ENCODE results near the gene RAD51B.
"Not testable (repeated sequence)": the region's sequence is repeated elsewhere in the genome, so short reads cannot be mapped to it uniquely, and the experiment has no call there.

The RAD51B gene

GRCh38 chr14:68289452-68289851 is 469.9 kb downstream of the RAD51B start:
- H3K9me3 ChIP-seq (ENCODE audit: control insufficient read depth in 5 of 5, low read length in 5 of 5); H3K4me3 ChIP-seq (ENCODE audit: low read depth in 1 of 5, low read length in 5 of 5); H3K9ac ChIP-seq (ENCODE audit: low read length in 5 of 5); H3K27ac ChIP-seq (ENCODE audit: low read depth, low read length); H3K27me3 ChIP-seq (ENCODE audit: control insufficient read depth in 5 of 5, insufficient read depth in 4 of 5, low read length in 5 of 5); H3K36me3 ChIP-seq (ENCODE audit: control insufficient read depth in 5 of 5, insufficient read depth in 5 of 5, low read length in 5 of 5): not testable (repeated sequence)
- H3K4me1 ChIP-seq (ENCODE audit: control insufficient read depth in 5 of 5, insufficient read depth in 5 of 5, low read length in 5 of 5): peaks cover 2 to 29% (median 25%) of the 10 kb centered on the region in 5 donors

GRCh38 chr14:68291820-68292219 is 472.2 kb downstream of the RAD51B start:
- H3K9me3 ChIP-seq (ENCODE audit: control insufficient read depth in 5 of 5, low read length in 5 of 5): no peaks in the 10 kb centered on the region
- no peaks in the 10 kb centered on the region for H3K27me3 ChIP-seq (ENCODE audit: control insufficient read depth in 5 of 5, insufficient read depth in 4 of 5, low read length in 5 of 5)
- H3K9ac ChIP-seq (ENCODE audit: low read length in 5 of 5): no peak overlapping the region
- no peak overlapping the region for H3K4me3 ChIP-seq (ENCODE audit: low read depth in 1 of 5, low read length in 5 of 5)
- peaks cover 0 to 22% (median 15%) of the 10 kb centered on the region in 5 donors for H3K4me1 ChIP-seq (ENCODE audit: control insufficient read depth in 5 of 5, insufficient read depth in 5 of 5, low read length in 5 of 5)
- no peaks in the 10 kb centered on the region for H3K36me3 ChIP-seq (ENCODE audit: control insufficient read depth in 5 of 5, insufficient read depth in 5 of 5, low read length in 5 of 5)
- H3K27ac ChIP-seq (ENCODE audit: low read depth, low read length): peak overlapping the region; percentile 28

- Histone ChIP-seq H3K27ac (ENCODE audit: low read depth, low read length) (peak overlapping the region; percentile 34), H3K9ac (ENCODE audit: low read length in 5 of 5) (no peak overlapping the region), H3K27me3 (ENCODE audit: control insufficient read depth in 5 of 5, insufficient read depth in 4 of 5, low read length in 5 of 5) (no peaks in the 10 kb centered on the region), H3K4me1 (ENCODE audit: control insufficient read depth in 5 of 5, insufficient read depth in 5 of 5, low read length in 5 of 5) (peaks cover 0 to 29% (median 18%) of the 10 kb centered on the region in 5 donors), H3K9me3 (ENCODE audit: control insufficient read depth in 5 of 5, low read length in 5 of 5) (no peaks in the 10 kb centered on the region), H3K36me3 (ENCODE audit: control insufficient read depth in 5 of 5, insufficient read depth in 5 of 5, low read length in 5 of 5) (no peaks in the 10 kb centered on the region), H3K4me3 (ENCODE audit: low read depth in 1 of 5, low read length in 5 of 5) (no peak overlapping the region)
Measured at GRCh38 chr14:68292441-68293215, 473.0 kb downstream of the RAD51B start.

GRCh38 chr14:68293404-68293803 is 473.8 kb downstream of the RAD51B start:
- Histone ChIP-seq H3K27ac (ENCODE audit: low read depth, low read length) (peak overlapping the region; percentile 34), H3K9ac (ENCODE audit: low read length in 5 of 5) (no peak overlapping the region), H3K36me3 (ENCODE audit: control insufficient read depth in 5 of 5, insufficient read depth in 5 of 5, low read length in 5 of 5) (no peaks in the 10 kb centered on the region), H3K4me3 (ENCODE audit: low read depth in 1 of 5, low read length in 5 of 5) (no peak overlapping the region), H3K4me1 (ENCODE audit: control insufficient read depth in 5 of 5, insufficient read depth in 5 of 5, low read length in 5 of 5) (peaks cover 0 to 36% (median 19%) of the 10 kb centered on the region in 5 donors), H3K9me3 (ENCODE audit: control insufficient read depth in 5 of 5, low read length in 5 of 5) (no peaks in the 10 kb centered on the region), H3K27me3 (ENCODE audit: control insufficient read depth in 5 of 5, insufficient read depth in 4 of 5, low read length in 5 of 5) (no peaks in the 10 kb centered on the region)

- Histone ChIP-seq H3K27ac (ENCODE audit: low read depth, low read length) (no peak overlapping the region), H3K9ac (ENCODE audit: low read length in 5 of 5) (no peak overlapping the region), H3K27me3 (ENCODE audit: control insufficient read depth in 5 of 5, insufficient read depth in 4 of 5, low read length in 5 of 5) (no peaks in the 10 kb centered on the region), H3K4me1 (ENCODE audit: control insufficient read depth in 5 of 5, insufficient read depth in 5 of 5, low read length in 5 of 5) (peaks cover 0 to 36% (median 19%) of the 10 kb centered on the region in 5 donors), H3K4me3 (ENCODE audit: low read depth in 1 of 5, low read length in 5 of 5) (no peak overlapping the region), H3K9me3 (ENCODE audit: control insufficient read depth in 5 of 5, low read length in 5 of 5) (no peaks in the 10 kb centered on the region), H3K36me3 (ENCODE audit: control insufficient read depth in 5 of 5, insufficient read depth in 5 of 5, low read length in 5 of 5) (no peaks in the 10 kb centered on the region)
Measured at GRCh38 chr14:68295316-68295816, 475.8 kb downstream of the RAD51B start.

GRCh38 chr14:68297039-68297438 is 477.5 kb downstream of the RAD51B start:
- no peak overlapping the region for H3K4me3 ChIP-seq (ENCODE audit: low read depth in 1 of 5, low read length in 5 of 5)
- no peaks in the 10 kb centered on the region for H3K27me3 ChIP-seq (ENCODE audit: control insufficient read depth in 5 of 5, insufficient read depth in 4 of 5, low read length in 5 of 5)
- H3K9me3 ChIP-seq (ENCODE audit: control insufficient read depth in 5 of 5, low read length in 5 of 5): no peaks in the 10 kb centered on the region
- no peak overlapping the region for H3K9ac ChIP-seq (ENCODE audit: low read length in 5 of 5)
- H3K36me3 ChIP-seq (ENCODE audit: control insufficient read depth in 5 of 5, insufficient read depth in 5 of 5, low read length in 5 of 5): no peaks in the 10 kb centered on the region
- H3K4me1 ChIP-seq (ENCODE audit: control insufficient read depth in 5 of 5, insufficient read depth in 5 of 5, low read length in 5 of 5): peaks cover 0 to 36% (median 19%) of the 10 kb centered on the region in 5 donors
- no peak overlapping the region for H3K27ac ChIP-seq (ENCODE audit: low read depth, low read length)

GRCh38 chr14:68297876-68298468 is 478.4 kb downstream of the RAD51B start:
- Histone ChIP-seq H3K27ac (ENCODE audit: low read depth, low read length) (no peak overlapping the region), H3K9me3 (ENCODE audit: control insufficient read depth in 5 of 5, low read length in 5 of 5) (no peaks in the 10 kb centered on the region), H3K27me3 (ENCODE audit: control insufficient read depth in 5 of 5, insufficient read depth in 4 of 5, low read length in 5 of 5) (no peaks in the 10 kb centered on the region), H3K4me1 (ENCODE audit: control insufficient read depth in 5 of 5, insufficient read depth in 5 of 5, low read length in 5 of 5) (peaks cover 0 to 28% (median 12%) of the 10 kb centered on the region in 5 donors), H3K4me3 (ENCODE audit: low read depth in 1 of 5, low read length in 5 of 5) (no peak overlapping the region), H3K9ac (ENCODE audit: low read length in 5 of 5) (no peak overlapping the region), H3K36me3 (ENCODE audit: control insufficient read depth in 5 of 5, insufficient read depth in 5 of 5, low read length in 5 of 5) (no peaks in the 10 kb centered on the region)

- H3K9me3 ChIP-seq (ENCODE audit: control insufficient read depth in 5 of 5, low read length in 5 of 5): no peaks in the 10 kb centered on the region
- H3K27ac ChIP-seq (ENCODE audit: low read depth, low read length): no peak overlapping the region
- no peak overlapping the region for H3K4me3 ChIP-seq (ENCODE audit: low read depth in 1 of 5, low read length in 5 of 5)
- H3K9ac ChIP-seq (ENCODE audit: low read length in 5 of 5): no peak overlapping the region
- H3K4me1 ChIP-seq (ENCODE audit: control insufficient read depth in 5 of 5, insufficient read depth in 5 of 5, low read length in 5 of 5): peaks cover 0 to 18% (median 9%) of the 10 kb centered on the region in 5 donors
- H3K27me3 ChIP-seq (ENCODE audit: control insufficient read depth in 5 of 5, insufficient read depth in 4 of 5, low read length in 5 of 5): no peaks in the 10 kb centered on the region
- H3K36me3 ChIP-seq (ENCODE audit: control insufficient read depth in 5 of 5, insufficient read depth in 5 of 5, low read length in 5 of 5): no peaks in the 10 kb centered on the region
Measured at GRCh38 chr14:68300608-68301007, 481.0 kb downstream of the RAD51B start.

GRCh38 chr14:68301219-68301618 is 481.6 kb downstream of the RAD51B start:
- Histone ChIP-seq H3K9me3 (ENCODE audit: control insufficient read depth in 5 of 5, low read length in 5 of 5) (no peaks in the 10 kb centered on the region), H3K4me3 (ENCODE audit: low read depth in 1 of 5, low read length in 5 of 5) (no peak overlapping the region), H3K9ac (ENCODE audit: low read length in 5 of 5) (no peak overlapping the region), H3K4me1 (ENCODE audit: control insufficient read depth in 5 of 5, insufficient read depth in 5 of 5, low read length in 5 of 5) (peaks cover 0 to 18% (median 9%) of the 10 kb centered on the region in 5 donors), H3K36me3 (ENCODE audit: control insufficient read depth in 5 of 5, insufficient read depth in 5 of 5, low read length in 5 of 5) (no peaks in the 10 kb centered on the region), H3K27me3 (ENCODE audit: control insufficient read depth in 5 of 5, insufficient read depth in 4 of 5, low read length in 5 of 5) (no peaks in the 10 kb centered on the region), H3K27ac (ENCODE audit: low read depth, low read length) (no peak overlapping the region)

- H3K4me3 ChIP-seq (ENCODE audit: low read depth in 1 of 5, low read length in 5 of 5); H3K9me3 ChIP-seq (ENCODE audit: control insufficient read depth in 5 of 5, low read length in 5 of 5); H3K9ac ChIP-seq (ENCODE audit: low read length in 5 of 5); H3K36me3 ChIP-seq (ENCODE audit: control insufficient read depth in 5 of 5, insufficient read depth in 5 of 5, low read length in 5 of 5); H3K27me3 ChIP-seq (ENCODE audit: control insufficient read depth in 5 of 5, insufficient read depth in 4 of 5, low read length in 5 of 5); H3K27ac ChIP-seq (ENCODE audit: low read depth, low read length): not testable (repeated sequence)
- H3K4me1 ChIP-seq (ENCODE audit: control insufficient read depth in 5 of 5, insufficient read depth in 5 of 5, low read length in 5 of 5): peaks cover 0 to 17% (median 11%) of the 10 kb centered on the region in 5 donors
Measured at GRCh38 chr14:68302938-68303337, 483.4 kb downstream of the RAD51B start.
